Left hindlimb (tissue), 1 donor: ENCODE measurements around the gene DPP9.
"Not testable (repeated sequence)": the region's sequence is repeated elsewhere in the genome, so short reads cannot be mapped to it uniquely, and the experiment has no call there.

Experiments used
- DNase-seq: peaks from one replicate; pipeline ENCODE4 v3.0.0-alpha.2; 2018

Gene DPP9

DNA sequence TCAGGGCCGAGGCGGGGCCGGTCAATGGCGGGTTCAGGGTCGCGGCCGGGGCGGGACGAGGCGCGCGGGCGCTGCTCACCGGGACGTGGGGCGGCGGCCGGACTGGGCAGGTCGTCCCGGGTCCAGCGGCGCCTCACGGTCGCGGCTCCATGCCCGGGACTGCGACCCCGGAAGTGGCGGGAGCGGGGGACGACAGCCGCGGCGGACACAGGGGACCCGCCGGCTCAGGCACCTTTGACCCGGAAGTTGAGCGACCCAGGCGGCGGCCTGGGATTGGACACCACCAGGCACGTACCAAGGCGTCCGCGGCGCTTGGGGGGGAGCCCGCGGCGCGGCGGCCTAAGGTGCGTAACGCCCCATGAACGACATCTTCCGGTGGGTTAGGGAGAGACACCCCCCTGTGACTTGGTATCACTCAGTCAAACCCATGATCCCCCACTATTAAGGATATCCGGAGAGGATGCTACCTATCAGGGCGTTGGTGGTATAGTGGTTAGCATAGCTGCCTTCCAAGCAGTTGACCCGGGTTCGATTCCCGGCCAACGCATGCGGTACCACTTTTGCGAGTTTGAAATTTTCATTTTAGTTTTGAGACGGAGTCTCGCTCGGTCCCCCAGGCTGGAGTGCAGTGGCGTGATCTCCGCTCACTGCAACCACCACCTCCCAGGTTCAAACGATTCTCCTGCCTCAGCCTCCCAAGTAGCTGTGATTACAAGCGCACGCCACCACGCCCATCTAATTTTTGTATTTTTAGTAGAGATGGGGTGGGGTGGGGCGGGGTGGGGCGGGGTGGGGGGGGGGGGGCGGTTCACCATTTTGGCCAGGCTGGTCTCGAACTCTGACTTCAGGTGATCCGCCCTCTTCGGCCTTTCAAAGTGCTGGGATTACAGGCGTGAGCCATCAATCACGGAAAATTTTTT lies at the start of gene DPP9:
TSS of gene DPP9 (minus strand) at position 248 of the 920 bp plus-strand sequence. CDS start 3,936 bp downstream, outside the sequence.
- DNase-seq, result peak; percentile 98

DNA sequence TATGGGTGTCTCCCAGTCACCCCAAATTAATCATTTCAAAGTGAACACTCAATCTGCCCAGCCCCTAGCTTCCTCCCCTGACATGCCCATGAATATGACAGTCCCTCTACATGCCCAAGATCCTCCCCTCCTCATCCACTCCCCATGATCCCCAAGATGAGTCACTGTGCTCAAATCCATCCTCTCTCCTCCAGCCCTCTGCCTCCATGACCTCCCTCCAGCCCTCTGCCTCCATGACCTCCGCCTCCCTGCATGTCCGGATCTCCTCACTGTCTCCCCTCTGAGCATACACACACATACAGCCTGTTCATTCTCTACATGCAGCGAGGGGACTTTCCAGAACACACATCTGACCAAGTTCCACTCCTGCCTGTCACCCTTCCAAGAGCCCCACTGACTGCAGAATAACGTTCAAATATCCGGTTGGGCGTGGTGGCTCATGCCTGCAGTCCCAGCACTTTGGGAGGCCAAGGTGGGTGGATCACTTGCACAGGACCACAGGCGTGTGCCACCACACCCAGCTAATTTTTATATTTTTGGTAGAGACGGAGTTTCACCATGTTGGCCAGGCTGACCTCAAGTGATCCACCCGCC lies 49.5 kb upstream of the DPP9 start:
- no peak for DNase-seq

DNA sequence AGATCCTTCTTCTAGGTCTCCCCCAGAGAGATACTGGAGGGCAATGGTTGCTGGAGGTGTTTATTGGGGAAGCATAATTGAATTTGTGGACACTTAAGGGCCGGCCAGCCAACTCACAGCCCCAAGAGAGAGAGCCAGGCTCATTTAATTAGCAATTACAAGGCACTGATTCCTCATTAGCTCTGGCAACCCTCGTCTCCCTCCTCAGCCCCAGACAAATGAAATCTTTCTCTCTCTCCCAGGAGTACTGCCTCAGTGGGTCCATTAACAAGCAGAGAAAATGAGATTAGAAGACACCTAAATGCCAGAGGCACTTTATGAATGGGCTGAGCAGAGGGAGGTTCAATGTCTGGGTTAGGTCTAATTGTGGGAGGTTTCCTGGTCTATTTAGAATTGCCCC lies 48.9 kb upstream of the DPP9 start:
- no peak for DNase-seq

DNA sequence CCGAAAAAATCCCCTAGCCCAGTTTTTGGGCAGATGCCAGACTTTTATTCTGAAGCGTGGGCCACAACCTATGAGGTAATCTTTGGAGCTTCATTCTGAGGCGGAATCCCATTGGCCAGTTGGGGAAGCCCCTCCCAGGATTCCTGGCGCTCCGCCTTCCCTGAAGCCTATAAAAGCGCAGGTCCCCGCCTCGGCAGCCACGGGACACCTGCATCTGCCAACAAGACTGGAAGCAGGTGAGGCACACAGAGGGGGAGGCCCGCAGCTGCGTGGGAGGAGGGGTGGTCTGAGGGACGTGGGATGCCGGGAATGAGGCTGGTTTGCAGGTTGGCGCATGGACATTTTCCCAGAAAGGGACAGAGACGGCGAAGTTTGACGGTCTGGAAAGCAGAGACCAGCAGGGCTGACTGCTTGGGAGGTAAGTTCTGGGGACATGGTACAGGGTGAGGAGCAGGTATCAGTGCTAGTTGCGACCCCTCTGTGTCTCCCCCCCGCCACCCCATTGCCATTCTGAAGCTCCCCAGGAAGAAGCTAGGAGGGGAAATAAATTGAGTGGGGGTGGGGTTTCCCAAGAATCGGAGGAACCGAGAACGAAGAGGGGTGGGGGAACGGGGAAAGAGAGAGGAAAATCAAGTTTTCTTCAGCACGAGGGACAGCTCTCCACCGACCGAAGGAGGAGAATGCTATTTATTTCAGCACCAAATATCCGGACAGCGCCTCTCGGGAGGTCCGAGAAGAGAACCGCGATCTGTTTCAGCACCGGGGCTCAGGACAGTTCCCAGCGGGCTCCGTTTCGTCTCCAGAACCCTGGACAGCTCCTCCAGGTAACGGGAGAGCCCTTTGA lies 45.5 kb upstream of the DPP9 start:
- DNase-seq, result peak; percentile 87

DNA sequence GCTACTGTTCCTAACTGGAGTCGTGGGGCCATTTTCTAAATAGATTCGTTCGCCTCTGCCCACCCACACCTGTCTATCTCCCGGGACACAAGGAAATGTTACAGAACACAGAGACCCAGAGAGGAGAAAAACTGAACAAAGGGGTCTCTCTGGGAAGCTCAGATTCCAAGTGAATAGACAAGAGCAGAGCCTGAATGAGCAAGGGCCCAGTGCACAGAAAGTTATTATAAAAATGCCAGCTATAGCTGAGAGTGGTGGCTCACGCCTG lies 40.7 kb upstream of the DPP9 start:
- DNase-seq, result no peak

DNA sequence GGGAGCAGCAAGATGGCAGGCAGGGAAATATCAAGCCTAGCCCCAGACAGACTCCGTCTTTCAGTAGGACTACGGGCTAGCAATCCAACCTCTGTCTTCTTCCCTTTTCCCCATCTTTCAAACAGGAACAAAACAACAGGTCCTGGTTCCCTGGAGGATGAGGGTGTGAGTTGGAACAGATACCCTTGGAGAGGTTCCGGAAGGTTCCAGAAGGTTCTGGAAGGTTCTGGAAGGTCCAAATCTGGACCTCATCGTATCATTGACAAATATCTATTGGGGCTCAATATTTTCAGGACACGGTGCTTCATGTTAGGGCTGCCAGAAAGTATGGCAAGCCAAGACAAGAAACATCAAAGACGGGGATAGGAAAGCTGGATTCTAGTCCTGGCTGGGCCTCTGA lies 39.4 kb upstream of the DPP9 start:
- no peak for DNase-seq

DNA sequence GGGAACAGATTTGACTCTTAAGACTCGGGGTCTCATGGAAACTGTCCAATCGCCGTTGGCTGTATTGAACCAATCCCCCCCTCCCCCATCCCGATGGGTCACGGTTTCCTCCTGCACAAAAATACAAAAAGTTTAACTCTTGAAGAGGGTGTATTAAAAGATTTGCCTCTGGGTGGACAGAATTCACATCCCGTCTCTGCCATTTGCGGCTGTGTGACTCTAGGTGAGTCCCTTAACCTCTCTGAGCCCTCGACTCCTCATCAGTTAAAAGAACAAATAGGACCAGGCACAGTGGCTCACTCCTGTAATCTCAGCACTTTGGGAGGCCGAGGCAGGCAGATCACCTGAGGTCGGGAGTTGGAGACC lies 36.6 kb upstream of the DPP9 start:
- no peak for DNase-seq

DNA sequence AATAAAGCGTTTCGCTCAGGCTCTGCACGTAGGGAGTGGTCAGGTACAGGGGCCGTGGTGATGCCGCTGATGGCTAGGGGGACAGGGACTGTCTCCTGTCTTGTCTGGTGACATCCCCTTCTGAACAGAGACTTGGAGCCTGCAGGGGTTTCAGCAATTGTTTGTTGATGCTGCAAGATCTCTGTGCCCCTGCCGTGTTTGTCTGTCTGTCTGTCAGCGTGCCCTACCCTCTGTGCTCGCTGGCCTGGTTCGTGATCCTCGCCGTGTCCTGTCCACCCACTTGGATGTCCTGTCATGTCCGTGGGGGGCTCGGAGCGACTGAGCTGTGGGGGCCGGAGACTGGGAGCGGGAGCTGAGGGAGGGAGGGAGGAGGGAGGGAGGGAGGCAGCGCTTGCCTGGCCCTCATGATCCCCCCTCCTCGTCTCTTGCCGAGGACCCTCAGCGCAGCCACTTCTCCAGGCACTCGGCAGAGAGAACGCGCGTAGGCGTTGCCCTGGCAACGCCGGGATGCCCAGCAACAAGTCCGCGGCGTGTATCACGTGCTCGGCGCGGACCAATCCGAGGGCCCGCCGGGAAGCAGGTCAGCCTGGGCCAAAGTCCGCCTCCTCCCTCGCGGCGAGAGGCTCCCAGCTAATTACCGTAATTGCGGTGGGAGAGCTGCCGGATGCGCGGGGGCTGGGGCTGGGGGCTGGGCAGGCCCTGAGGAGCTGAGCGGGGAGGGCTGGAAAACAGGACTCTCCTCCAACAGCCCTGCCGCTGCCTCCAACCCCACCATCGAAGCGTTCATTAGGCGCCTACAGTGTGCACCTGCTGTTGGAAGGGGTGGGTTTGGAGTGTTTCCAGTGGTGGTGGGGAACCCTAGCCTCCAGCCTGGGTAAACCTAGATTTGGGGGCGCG lies 36.0 kb upstream of the DPP9 start:
- DNase-seq, result peak; percentile 90

DNA sequence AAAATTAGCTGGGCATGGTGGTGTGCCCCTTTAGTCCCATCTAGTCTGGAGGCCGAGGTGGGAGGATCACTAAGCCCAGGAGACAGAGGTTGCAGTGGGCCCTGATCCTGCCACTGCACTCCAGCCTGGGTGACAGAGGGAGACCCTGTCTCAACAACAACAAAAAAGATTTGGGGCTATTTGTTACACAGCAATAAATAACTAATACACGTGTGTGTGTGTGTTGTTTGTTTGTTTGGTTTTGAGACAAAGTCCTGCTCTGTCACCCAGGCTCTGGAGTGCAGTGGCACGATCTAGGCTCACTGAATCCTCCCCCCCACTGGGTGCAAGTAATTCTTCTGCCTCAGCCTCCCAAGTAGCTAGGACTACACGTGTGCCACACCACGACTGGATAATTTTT lies 35.0 kb upstream of the DPP9 start:
- no peak for DNase-seq

DNA sequence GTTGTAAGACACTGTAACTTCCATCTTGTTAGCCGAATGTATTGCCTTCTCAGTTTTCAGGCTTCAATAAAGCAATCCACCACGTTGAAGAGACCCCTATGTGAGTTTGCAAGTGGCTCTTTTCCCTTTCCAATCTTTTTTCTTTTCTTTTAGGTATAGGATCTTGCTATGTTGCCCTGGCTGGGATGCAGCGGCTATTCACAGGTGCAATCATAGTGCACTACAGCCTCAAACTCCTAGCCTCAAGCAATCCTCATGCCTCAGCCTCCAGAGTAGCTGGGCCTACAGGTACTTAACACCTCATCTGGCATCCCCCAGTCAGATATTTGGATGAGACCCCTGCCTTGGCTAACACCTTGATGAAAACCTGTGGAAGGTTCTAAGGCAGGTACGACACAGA lies 34.4 kb upstream of the DPP9 start:
- no peak for DNase-seq

DNA sequence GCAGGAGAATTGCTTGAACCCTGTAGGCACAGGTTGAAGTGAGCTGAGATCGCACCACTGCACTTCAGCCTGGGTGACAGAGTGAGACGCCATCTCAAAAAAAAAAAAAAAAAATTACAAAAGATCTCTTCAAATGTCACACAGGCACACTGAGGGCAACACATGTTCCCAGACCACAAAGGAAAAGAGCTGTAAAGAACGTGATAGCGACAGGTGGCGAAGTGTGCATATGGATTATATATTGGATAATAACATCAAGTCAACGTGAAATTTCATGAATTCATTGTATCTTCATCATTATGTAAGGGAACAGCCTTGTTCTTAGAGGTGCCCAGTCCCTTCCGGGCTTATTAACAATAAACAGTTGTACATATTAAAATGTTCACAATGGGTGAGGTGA lies 31.8 kb upstream of the DPP9 start:
- DNase-seq, result no peak

DNA sequence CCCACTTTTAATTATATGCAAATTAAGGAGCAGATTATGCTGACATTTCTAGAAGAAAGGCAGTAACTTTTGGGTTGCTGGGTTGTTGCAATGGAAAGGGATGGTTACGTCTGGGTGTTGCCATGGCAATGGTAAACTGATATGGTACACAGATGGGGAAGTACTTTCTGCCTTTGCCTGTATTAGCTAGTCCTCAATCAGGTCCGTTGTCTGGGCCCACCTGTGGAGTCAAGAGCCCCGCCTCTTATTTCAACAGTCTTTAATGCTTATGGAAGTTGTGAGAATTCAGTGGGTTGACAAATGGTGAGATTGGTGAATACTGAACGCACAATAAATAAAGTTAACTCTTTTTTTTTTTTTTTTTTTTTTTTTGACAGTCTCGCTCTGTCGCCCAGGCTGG lies 30.6 kb upstream of the DPP9 start:
- DNase-seq, result no peak

DNA sequence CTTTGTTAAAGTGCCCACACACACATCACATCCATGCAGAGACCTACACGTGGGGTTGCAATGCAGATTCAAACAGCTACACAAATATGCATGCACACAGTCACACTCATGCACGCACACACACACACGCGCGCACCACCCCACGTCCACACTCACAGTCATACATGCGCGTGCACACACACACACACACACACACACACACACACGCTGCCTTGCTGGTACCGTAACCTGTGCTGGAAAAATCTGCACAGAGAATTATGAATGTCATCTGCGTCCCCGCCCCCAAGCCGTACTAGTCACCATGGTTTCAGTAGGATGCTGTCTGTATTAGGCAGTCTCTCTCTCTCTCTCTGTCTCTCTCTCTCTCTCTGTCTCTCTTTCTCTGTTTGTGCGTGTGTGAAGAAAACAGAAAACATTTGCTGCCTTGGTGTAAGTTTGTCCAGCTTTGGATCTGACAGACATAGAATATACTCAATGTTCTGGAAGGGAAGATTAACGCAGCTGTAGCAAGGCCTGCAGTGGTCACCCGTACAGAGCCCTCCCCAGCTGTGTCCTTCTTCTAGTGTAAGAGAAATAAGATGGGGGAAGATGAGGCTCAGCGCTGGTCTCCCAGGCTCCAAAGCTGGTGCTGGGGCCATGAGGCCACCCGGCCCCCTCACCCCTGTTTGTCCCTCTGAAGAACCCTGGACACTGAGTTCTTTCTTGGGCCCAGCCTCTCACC lies 26.4 kb upstream of the DPP9 start:
- DNase-seq, result no peak

DNA sequence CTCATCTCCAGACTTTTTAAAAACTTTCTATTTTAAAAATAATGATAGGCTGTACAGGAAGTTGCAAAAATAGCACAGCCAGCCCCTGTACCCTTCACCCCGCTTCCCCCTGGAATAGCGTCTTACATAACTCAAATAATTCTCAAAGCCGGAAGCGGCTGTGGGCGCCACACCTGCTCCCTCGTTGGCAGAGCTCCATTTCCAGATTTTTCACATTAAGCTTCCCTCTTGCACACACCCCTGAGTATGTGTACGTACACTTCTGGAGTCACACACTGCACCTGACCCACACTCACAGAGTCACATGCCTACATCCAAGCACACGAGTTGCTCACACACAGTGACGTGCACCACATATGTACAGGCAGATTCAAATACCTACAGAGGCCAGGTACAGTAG lies 24.9 kb upstream of the DPP9 start:
- DNase-seq, result no peak

DNA sequence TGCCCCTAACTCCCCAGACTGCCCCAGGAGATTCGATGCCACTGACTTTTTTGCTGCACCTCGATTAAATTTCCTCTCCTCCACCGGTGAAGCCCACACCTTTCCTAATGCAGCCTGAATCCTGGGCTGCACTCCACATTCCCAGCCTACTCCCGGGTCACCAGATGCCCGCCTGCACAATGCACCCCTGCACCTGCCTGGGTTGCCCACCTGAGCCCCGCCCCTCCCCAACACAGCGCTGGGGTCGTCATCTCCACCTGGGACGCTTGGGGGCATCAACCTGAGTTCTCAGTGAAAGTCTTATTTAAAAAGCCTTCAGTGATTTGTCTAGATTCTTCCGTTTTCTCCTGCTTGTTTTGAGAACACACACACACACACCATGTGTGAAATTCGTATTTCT lies 24.5 kb upstream of the DPP9 start:
- no peak for DNase-seq

DNA sequence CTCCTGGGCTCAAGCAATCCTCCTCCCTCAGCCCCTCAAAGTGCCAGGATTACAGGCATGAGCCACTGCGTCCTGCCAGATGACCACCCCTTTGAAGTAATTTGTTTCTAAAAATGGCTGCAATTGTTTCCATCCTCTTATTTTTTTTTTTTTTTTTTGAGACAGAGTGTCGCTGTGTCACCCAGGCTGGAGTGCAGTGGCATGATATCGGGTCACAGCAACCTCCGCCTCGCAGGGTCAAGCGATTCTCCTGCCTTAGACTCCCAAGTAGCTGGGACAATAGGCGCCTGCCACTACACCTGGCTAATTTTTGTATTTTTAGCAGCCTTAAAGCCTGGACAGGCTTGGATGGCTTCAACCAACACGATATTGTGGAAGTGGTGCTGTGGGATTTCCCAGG lies 22.3 kb upstream of the DPP9 start:
- DNase-seq, result no peak

DNA sequence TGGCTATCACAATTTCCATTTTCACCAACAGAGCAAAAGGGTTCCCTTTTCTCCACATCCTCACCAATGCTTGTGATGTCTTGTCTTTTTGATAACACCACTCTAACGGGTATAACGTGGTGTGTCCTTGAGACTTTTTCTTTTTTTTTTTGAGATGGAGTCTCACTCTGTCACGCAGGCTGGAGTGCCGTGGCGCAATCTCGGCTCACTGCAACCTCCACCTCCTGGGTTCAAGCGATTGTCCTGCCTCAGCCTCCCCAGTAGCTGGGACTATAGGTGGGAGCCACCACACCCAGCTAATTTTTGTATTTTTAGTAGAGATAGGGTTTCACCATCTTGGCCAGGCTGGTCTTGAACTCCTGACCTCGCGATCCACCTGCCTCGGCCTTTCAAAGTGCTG lies 21.5 kb upstream of the DPP9 start:
- not testable (repeated sequence) for DNase-seq

DNA sequence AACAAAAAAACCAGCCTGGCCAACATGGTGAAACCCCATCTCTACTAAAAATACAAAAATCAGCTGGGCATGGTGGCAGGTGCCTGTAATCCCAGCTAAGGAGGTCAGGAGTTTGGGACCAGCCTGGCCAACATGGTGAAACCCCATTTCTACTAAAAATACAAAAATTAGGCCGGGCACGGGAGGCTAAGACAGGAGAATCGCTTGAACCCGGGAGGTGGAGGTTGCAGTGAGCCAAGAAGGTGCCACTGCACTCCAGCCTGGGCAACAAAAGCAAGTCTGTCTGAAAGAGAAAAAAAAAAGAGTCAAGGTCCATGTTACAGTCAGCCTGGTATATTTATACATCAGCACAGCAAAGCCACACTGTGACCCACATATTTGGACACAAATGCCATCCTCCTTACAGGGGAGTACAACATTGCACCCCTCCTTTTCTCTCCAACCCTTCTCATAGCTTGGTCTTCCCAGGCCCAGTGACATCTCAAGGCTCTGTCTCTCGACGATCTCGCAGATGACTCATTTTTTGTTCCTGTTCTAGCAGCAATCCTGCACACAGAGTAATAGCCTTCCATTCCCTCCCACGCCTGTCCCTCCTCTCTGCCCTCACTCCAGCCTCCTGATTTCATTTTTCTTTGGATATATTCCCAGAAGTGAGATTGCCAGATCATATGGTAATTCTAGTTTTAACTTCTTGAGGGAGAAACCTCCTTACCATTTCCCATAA lies 21.0 kb upstream of the DPP9 start:
- DNase-seq, result peak; percentile 57

DNA sequence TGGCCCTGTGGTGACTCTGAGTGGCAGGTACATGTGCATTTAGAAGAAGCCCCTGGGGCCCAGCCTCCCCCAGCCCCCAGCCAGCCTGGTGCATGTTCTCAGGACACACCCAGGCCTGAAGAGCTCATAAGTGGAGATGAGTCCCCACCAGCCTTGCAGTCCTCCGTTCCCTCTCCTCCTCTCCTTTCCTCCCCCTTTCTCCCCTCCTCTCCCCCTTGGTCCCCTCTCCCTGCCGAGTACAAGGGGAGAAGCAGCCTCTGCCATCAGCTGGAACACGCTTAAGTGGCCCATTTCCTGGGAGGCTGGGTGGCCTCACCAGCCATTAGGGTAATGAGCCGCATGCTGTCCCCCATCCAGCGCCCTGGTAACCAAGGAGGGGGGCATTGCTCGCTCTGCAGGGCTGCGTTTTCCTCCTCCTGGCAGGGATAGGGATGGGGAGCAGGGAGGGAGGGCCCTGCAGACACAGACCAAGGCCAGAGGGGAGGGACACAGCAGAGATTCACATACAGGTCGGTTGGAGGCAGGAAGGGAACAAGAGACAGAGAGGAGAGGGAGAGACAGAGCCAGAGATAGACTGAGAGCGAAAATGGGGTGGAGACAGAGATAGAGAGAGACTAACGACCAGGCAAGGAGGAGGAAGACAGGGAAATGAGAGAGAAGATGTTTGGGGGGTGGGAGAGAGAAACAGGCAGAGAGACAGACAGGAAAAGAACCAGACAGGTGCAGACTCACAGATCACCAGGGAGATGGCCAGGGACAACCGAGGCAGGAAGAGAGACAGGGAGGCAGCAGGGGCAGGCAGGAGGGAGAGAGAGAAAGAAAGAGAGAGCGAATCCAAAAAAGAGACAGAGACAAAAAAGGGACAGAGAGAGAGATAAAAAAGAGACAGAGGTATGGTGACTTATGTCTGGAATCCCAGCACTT lies 19.3 kb upstream of the DPP9 start:
- DNase-seq, result no peak

DNA sequence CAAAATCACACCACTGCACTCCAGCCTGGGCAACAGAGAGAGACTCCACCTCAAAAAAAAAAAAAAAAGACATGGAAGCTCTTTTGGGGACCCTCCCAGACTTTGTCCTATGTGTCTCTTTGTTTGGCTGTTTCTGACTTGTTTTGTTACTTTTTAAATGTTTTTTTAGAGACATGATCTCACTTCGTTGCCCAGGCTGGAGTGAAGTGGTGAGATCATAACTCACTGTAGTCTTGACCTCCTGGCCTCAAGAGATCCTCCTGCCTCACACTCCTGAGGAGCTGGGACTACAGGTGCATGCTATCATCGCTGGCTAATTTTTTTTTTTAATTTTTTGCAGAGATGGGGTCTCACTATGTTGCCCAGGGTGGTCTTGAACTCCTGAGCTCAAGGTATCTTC lies 16.4 kb upstream of the DPP9 start:
- no peak for DNase-seq
